GM12878 (cell line): ENCODE results near the gene OTUB2. TPM values are rescaled to one million over a fixed set of nuclear protein-coding genes. Genes with fewer than 3 reads are reported as not detected.

Experiments
- ATAC-seq: fragments of 200-7000 bp; cut with Tn5 transposase; 3 replicates; pipeline ENCODE4 v1.9.1; 2020; ENCODE audit warnings: mild to moderate bottlenecking, moderate library complexity
- BruUV-seq: library from RNA; stranded (reverse); fragments of 400-500 nt; replicated peaks from 2 replicates; lab custom pipeline; 2021; lab: Mats Ljungman, UMichigan
- CTCF ChIA-PET: fragments of 300-600 bp; sonication (Branson Sonifier 250); formaldehyde crosslinking; extraction: SDS; loops from one replicate; lab custom pipeline; 2021; ENCODE audit warnings: inconsistent platforms; lab: Yijun Ruan, JAX
- POLR2A ChIA-PET: fragments of 350-600 bp; formaldehyde crosslinking; extraction: SDS; loops from one replicate; lab custom pipeline; 2021; ENCODE audit warnings: inconsistent platforms; lab: Charles Lee
- RAD21 ChIA-PET: fragments of 300-600 bp; sonication (Branson Sonifier 250); formaldehyde crosslinking; loops from one replicate; lab custom pipeline; 2023; ENCODE audit warnings: antibody characterized with exemption; ENCODE audit not compliant: unreplicated experiment; lab: Charles Lee
- SMC1A ChIA-PET: fragments of 300-600 bp; sonication (Branson Sonifier 250); formaldehyde crosslinking; loops from one replicate; lab custom pipeline; 2023; ENCODE audit not compliant: unreplicated experiment, uncharacterized antibody; lab: Charles Lee
- DNase-seq: peaks from one replicate; pipeline ENCODE4 v3.0.0-alpha.2; 2011; ENCODE audit warnings: low read depth, low spot score
- FAIRE-seq: peaks from 3 replicates; lab custom pipeline; 2011; peaks lifted over from hg19 to GRCh38; lab: Jason Lieb, UNC
- H2AFZ ChIP-seq: 2 replicates; pipeline ENCODE4 v1.6.0; 2011; ENCODE audit warnings: low read depth, low read length, control low read depth; ENCODE audit not compliant: control insufficient read depth
- H3K27ac ChIP-seq: 2 replicates; pipeline ENCODE4 v1.5.1; 2011; ENCODE audit warnings: control low read depth; ENCODE audit not compliant: control insufficient read depth, insufficient read depth
- H3K27me3 ChIP-seq, 2 experiments: replicated peaks in 1 of 2; 2 replicates each; pipeline versions ENCODE4 v1.6.0 to v1.6.1; 2011; ENCODE audit warnings: low read length in 1 of 2; ENCODE audit not compliant: control insufficient read depth in 2 of 2, insufficient read depth in 2 of 2
- H3K36me3 ChIP-seq, 2 experiments: 2 replicates each; pipeline ENCODE4 v1.5.1; 2011; ENCODE audit warnings: low read length in 1 of 2; ENCODE audit not compliant: control insufficient read depth in 2 of 2, insufficient read depth in 2 of 2
- H3K4me1 ChIP-seq: 2 replicates; pipeline ENCODE4 v1.6.1; 2011; ENCODE audit warnings: mild to moderate bottlenecking, low read length, moderate library complexity, mixed read lengths; ENCODE audit not compliant: control insufficient read depth, insufficient read depth
- H3K4me2 ChIP-seq: 2 replicates; pipeline ENCODE4 v1.6.0; 2011; ENCODE audit warnings: control low read depth; ENCODE audit not compliant: control insufficient read depth, insufficient read depth
- H3K4me3 ChIP-seq: fragments of 200-600 bp; sonication (generic); 2 replicates; pipeline ENCODE4 v1.5.1; 2016
- H3K79me2 ChIP-seq: 2 replicates; pipeline ENCODE4 v1.6.0; 2011; ENCODE audit warnings: low read length; ENCODE audit not compliant: control insufficient read depth, insufficient read depth
- H3K9ac ChIP-seq: 2 replicates; pipeline ENCODE4 v1.8.0; 2011; ENCODE audit warnings: low read length, control low read depth, mixed read lengths; ENCODE audit not compliant: control insufficient read depth, insufficient read depth
- H3K9me3 ChIP-seq: replicated peaks from 3 replicates; pipeline ENCODE4 v1.5.1; 2011; ENCODE audit warnings: mild to moderate bottlenecking, low read length; ENCODE audit not compliant: control insufficient read depth, insufficient read depth
- H4K20me1 ChIP-seq: 2 replicates; pipeline ENCODE4 v1.6.0; 2011; ENCODE audit not compliant: control insufficient read depth, insufficient read depth
- BCL3 ChIP-seq: IDR thresholded peaks from 2 replicates; pipeline ENCODE4 v1.6.1; 2011; ENCODE audit warnings: borderline replicate concordance, low read depth, mild to moderate bottlenecking, moderate library complexity, low read length; ENCODE audit not compliant: insufficient read depth, poor library complexity, severe bottlenecking
- BCLAF1 ChIP-seq: fragments of 450-650 bp; IDR thresholded peaks from 2 replicates; pipeline ENCODE4 v1.6.1; 2017; ENCODE audit warnings: antibody characterized with exemption, mild to moderate bottlenecking, moderate library complexity
- BMI1 ChIP-seq: fragments of 450-650 bp; IDR thresholded peaks from 2 replicates; pipeline ENCODE4 v1.6.1; 2016; ENCODE audit warnings: mild to moderate bottlenecking, moderate library complexity, borderline replicate concordance
- E2F4 ChIP-seq: IDR thresholded peaks from 2 replicates; pipeline ENCODE4 v1.6.1; 2012; ENCODE audit warnings: low read depth, low read length, improper control_type of control experiment
- POLR2AphosphoS5 ChIP-seq: IDR thresholded peaks from 2 replicates; pipeline ENCODE4 v1.6.1; 2011; ENCODE audit warnings: mild to moderate bottlenecking, low read length, inconsistent platforms
- SPI1 ChIP-seq: IDR thresholded peaks from 2 replicates; pipeline ENCODE4 v1.6.1; 2011; ENCODE audit warnings: low read depth, mild to moderate bottlenecking, low read length, moderate library complexity, borderline replicate concordance; ENCODE audit not compliant: insufficient read depth
- SUPT20H ChIP-seq: IDR thresholded peaks from 2 replicates; pipeline ENCODE4 v1.6.1; 2011; ENCODE audit warnings: low read depth, mild to moderate bottlenecking, low read length, moderate library complexity, borderline replicate concordance; ENCODE audit not compliant: control insufficient read depth
- WGBS: methylation state at CpG from one replicate; pipeline ENCODE4 v1.1.6; 2016; ENCODE audit warnings: low lambda C conversion rate; ENCODE audit not compliant: insufficient replicate concordance, insufficient coverage; ENCODE audit errors: missing lambda C conversion rate; 5-methylcytosine and 5-hydroxymethylcytosine counted together
- in situ Hi-C: fragments of 300-500 bp; cut with MboI; formaldehyde crosslinking; loops from 9 replicates; pipeline ENCODE4 v1.14.3; 2018; ENCODE audit warnings: mixed read lengths
- intact Hi-C: fragments of 100-400 bp; cut with micrococcal nuclease; formaldehyde crosslinking; loops from one replicate; pipeline ENCODE4 v1.14.2; 2022; ENCODE audit not compliant: unreplicated experiment
- polyA plus RNA-seq, 11 experiments: library from polyadenylated mRNA; depleted of rRNA in 4 of 11; unstranded in 6 of 11; stranded (reverse) in 5 of 11; fragments of >200 nt; fragmentation: Nextera tagmentation in 4 of 11; fragmentation: Illumina TruSeq in 1 of 11; extraction: Ambion mirVana in 4 of 11; extraction: Trizol in 1 of 11; gene quantifications; 1 replicate in 1 of 11; 2 replicates in 10 of 11; pipeline versions ENCODE4 v1.2.1 to v1.2.3, GENCODE V29; 2011 to 2016; ENCODE audit warnings: inconsistent platforms in 2 of 11, missing spikeins in 2 of 11, low read depth in 1 of 11
- total RNA-seq, 4 experiments: library from RNA; depleted of rRNA in 3 of 4; stranded (reverse); fragments of >200 nt in 3 of 4; fragmentation: Illumina TruSeq in 1 of 4; extraction: Trizol in 1 of 4; gene quantifications; 2 replicates each; pipeline versions ENCODE4 v1.2.1 to v1.2.3, GENCODE V29; 2013 to 2021

Gene OTUB2
- total and polyA plus RNA-seq, 10 of the 15 experiments (the other 5 are each of a cell fraction or from before 2014, with no cell fraction given) = 0.05 to 0.82 (median 0.43) TPM

- no peak for TF ChIP-seq SPI1
Measured at GRCh38 chr14:94051115-94051514, 25.0 kb downstream of the OTUB2 start (continued).

- Histone ChIP-seq H3K4me2 (no peak overlapping the region), H3K36me3 (peaks cover 49 to 52% of the 10 kb centered on the region in 2 experiments), H3K4me1 (peaks cover 4% of the 10 kb centered on the region), H3K79me2 (no peaks in the 10 kb centered on the region), H3K27ac (no peak overlapping the region), H3K4me3 (no peak overlapping the region), H3K9ac (no peak overlapping the region), H2AFZ (no peak overlapping the region), H3K27me3 (no peaks in the 10 kb centered on the region), H3K9me3 (no peaks in the 10 kb centered on the region), H4K20me1 (no peaks in the 10 kb centered on the region)
- CTCF ChIA-PET = interaction anchor here (1.0 to 4.9 kb wide), 5 partner anchors 16 to 129 kb away, joined by 3 to 35 read pairs (median 7); no protein-coding TSS in a partner anchor
- DNase-seq (no peak), ATAC-seq (no peak), FAIRE-seq (no peak)
- TF ChIP-seq BCLAF1 (no peak), POLR2AphosphoS5 (peak; percentile 30; the same call in 1 of the 2 replicates), SUPT20H (no peak), BMI1 (no peak), E2F4 (no peak), BCL3 (no peak)
- in situ Hi-C loops = no loop called here
- intact Hi-C loops = no loop called here
- RAD21 ChIA-PET = interaction anchor here (1.2 kb wide), 1 partner anchor 85 kb away, joined by 5 read pairs; no protein-coding TSS in a partner anchor
- 98% methylated on average over 3 of the region's 3 CpGs for WGBS
- SMC1A ChIA-PET = interaction anchor here (1.2 to 2.1 kb wide), 4 partner anchors 16 to 129 kb away, joined by 3 to 5 read pairs (median 4); no protein-coding TSS in a partner anchor
- BruUV-seq = no TSS peak
- POLR2A ChIA-PET = no interaction called here
Measured at GRCh38 chr14:94051779-94052178, 25.6 kb downstream of the OTUB2 start.
